Adipose tissue (tissue), 3 donors: ENCODE data around the gene ATP6AP1. TPM values are rescaled to one million over a fixed set of nuclear protein-coding genes. Genes with fewer than 3 reads are reported as not detected.
A peak's percentile ranks its signal among the peaks of the same experiment; 100 is the strongest.
"Not testable (repeated sequence)": the region's sequence is repeated elsewhere in the genome, so short reads cannot be mapped to it uniquely, and the experiment has no call there.

ENCODE experiments used
- H3K27ac ChIP-seq: one replicate; pipeline ENCODE4 v1.5.1; 2013; ENCODE audit warnings: low read depth, low read length
- WGBS, 3 donors: extraction: QIAGEN DNeasy Blood & Tissue Kit; methylation state at CpG; one replicate each; pipeline ENCODE4 v1.1.7; 2013; 5-methylcytosine and 5-hydroxymethylcytosine counted together
- polyA plus RNA-seq, 3 donors: library from polyadenylated mRNA; stranded (reverse); fragments of 200-250 nt; gene quantifications; one replicate each; pipeline ENCODE4 v1.2.3, GENCODE V29; 2013
- donor health status: healthy with polysubstance abuse.
- donor health status: Bipolar disorder and iron deficiency.
- donor health status: healthy.

ATP6AP1 gene
- polyA plus RNA-seq, 3 donors: 30.9 to 68.7 (median 45.9) TPM

GRCh38 chrX:154397888-154398667 is 30.4 kb upstream of the ATP6AP1 start, which contains the start of gene RPL10:
RPL10 (plus strand) TSS chrX:154398377; CDS start chrX:154398520, 143 bp downstream.
- peak within 1 kb of the TSS; percentile 93 for H3K27ac ChIP-seq
- WGBS, 3 donors: 0 to 35% (median 0%) methylated on average over 50 to 69 of the region's 69 CpGs

- WGBS, 3 donors: 1 to 36% (median 1%) methylated on average over 49 of the region's 49 CpGs
- H3K27ac ChIP-seq: peak overlapping the region; percentile 91
These were observed 29.6 kb upstream of the ATP6AP1 start for GRCh38 chrX:154398668-154399526.

- H3K27ac ChIP-seq: no peak overlapping the region
- WGBS, 3 donors: 24 to 58% (median 42%) methylated on average over 14 of the region's 14 CpGs
These were observed 28.7 kb upstream of the ATP6AP1 start for GRCh38 chrX:154399527-154400368.

GRCh38 chrX:154400369-154400817 is 28.1 kb upstream of the ATP6AP1 start:
- 54 to 84% (median 81%) methylated on average over 5 to 6 of the region's 6 CpGs for WGBS, 3 donors
- not testable (repeated sequence) for H3K27ac ChIP-seq

- no peak overlapping the region for H3K27ac ChIP-seq
- 36 to 57% (median 44%) methylated on average over 5 to 6 of the region's 6 CpGs for WGBS, 3 donors
These were observed 27.3 kb upstream of the ATP6AP1 start for GRCh38 chrX:154401045-154401799.

GRCh38 chrX:154401918-154402621 is 26.4 kb upstream of the ATP6AP1 start:
- WGBS, 3 donors: 33 to 69% (median 67%) methylated on average over 6 of the region's 6 CpGs
- no peak overlapping the region for H3K27ac ChIP-seq

GRCh38 chrX:154402622-154403127 is 25.8 kb upstream of the ATP6AP1 start:
- 75 to 82% (median 79%) methylated on average over 15 to 19 of the region's 19 CpGs for WGBS, 3 donors

GRCh38 chrX:154403192-154403591 is 25.3 kb upstream of the ATP6AP1 start:
- WGBS, 3 donors: 87 to 92% (median 88%) methylated on average over 9 to 10 of the region's 10 CpGs
- H3K27ac ChIP-seq: no peak overlapping the region

More at GRCh38 chrX:154402622-154403127, 25.8 kb upstream of the ATP6AP1 start:
- no peak overlapping the region for H3K27ac ChIP-seq

GRCh38 chrX:154403858-154404257 is 24.6 kb upstream of the ATP6AP1 start:
- H3K27ac ChIP-seq: no peak overlapping the region
- whole genome bisulfite sequencing, 3 donors: 77 to 96% (median 94%) methylated on average over 4 of the region's 4 CpGs

- H3K27ac ChIP-seq: no peak overlapping the region
- 87 to 93% (median 90%) methylated on average over 12 to 16 of the region's 16 CpGs for WGBS, 3 donors
These were observed 23.8 kb upstream of the ATP6AP1 start for GRCh38 chrX:154404625-154405192.

- WGBS, 3 donors: 28 to 70% (median 56%) methylated on average over 9 to 10 of the region's 10 CpGs
- no peak overlapping the region for H3K27ac ChIP-seq
These were observed 19.7 kb upstream of the ATP6AP1 start for GRCh38 chrX:154408659-154409221.

- H3K27ac ChIP-seq: no peak within 1 kb of the TSS
- 27 to 54% (median 49%) methylated on average over 24 to 26 of the region's 26 CpGs for WGBS, 3 donors
These were observed 19.1 kb upstream of the ATP6AP1 start, which contains the start of gene DNASE1L1 for GRCh38 chrX:154409222-154409871. DNASE1L1 (minus strand) TSS chrX:154409254; CDS start chrX:154405568, 3,686 bp downstream.

- no peak overlapping the region for H3K27ac ChIP-seq
- WGBS, 3 donors: 1 to 49% (median 1%) methylated on average over 16 to 28 of the region's 29 CpGs
These were observed 16.5 kb upstream of the ATP6AP1 start for GRCh38 chrX:154411981-154412340.

GRCh38 chrX:154412468-154412867 is 16.0 kb upstream of the ATP6AP1 start:
- H3K27ac ChIP-seq: no peak overlapping the region
- 15 to 37% (median 22%) methylated on average over 4 of the region's 4 CpGs for WGBS, 3 donors

GRCh38 chrX:154413142-154413541 is 15.3 kb upstream of the ATP6AP1 start:
- 66 to 69% (median 67%) methylated on average over 7 to 8 of the region's 8 CpGs for WGBS, 3 donors
- H3K27ac ChIP-seq: no peak overlapping the region

GRCh38 chrX:154417157-154417556 is 11.3 kb upstream of the ATP6AP1 start:
- 69 to 94% (median 84%) methylated on average over 7 of the region's 7 CpGs for WGBS, 3 donors
- no peak overlapping the region for H3K27ac ChIP-seq
